Spinal cord (tissue), 10 donors: ENCODE measurements around the gene SMCO3. TPM values are rescaled to one million over a fixed set of nuclear protein-coding genes. Genes with fewer than 3 reads are reported as not detected.

Experiments used
- DNase-seq, 6 donors: peaks; one replicate each; pipeline versions ENCODE4 v3.0.0 to v3.0.0-alpha.2; 2013 to 2015; ENCODE audit warnings: low spot score in 6 of 6, low read depth in 4 of 6
- H3K27ac ChIP-seq: one replicate; pipeline ENCODE4 v1.5.1; 2013; ENCODE audit warnings: low read depth, low read length, control low read depth
- H3K27me3 ChIP-seq: one replicate; pipeline ENCODE4 v1.6.1; 2013; ENCODE audit warnings: low read length; ENCODE audit not compliant: control insufficient read depth, insufficient read depth
- H3K36me3 ChIP-seq: one replicate; pipeline ENCODE4 v1.6.1; 2013; ENCODE audit warnings: low read length; ENCODE audit not compliant: control insufficient read depth, insufficient read depth
- H3K4me1 ChIP-seq: one replicate; pipeline ENCODE4 v1.6.1; 2013; ENCODE audit warnings: low read length; ENCODE audit not compliant: control insufficient read depth, insufficient read depth
- H3K4me3 ChIP-seq: one replicate; pipeline ENCODE4 v1.5.1; 2013; ENCODE audit warnings: low read depth, low read length, control low read depth
- H3K9me3 ChIP-seq: one replicate; pipeline ENCODE4 v1.6.1; 2013; ENCODE audit warnings: low read length; ENCODE audit not compliant: control insufficient read depth, insufficient read depth
- WGBS: methylation state at CpG from one replicate; pipeline ENCODE4 v1.1.5; 2013; ENCODE audit warnings: missing lambda C conversion rate; ENCODE audit not compliant: insufficient coverage; 5-methylcytosine and 5-hydroxymethylcytosine counted together
- polyA plus RNA-seq, 2 donors: library from polyadenylated mRNA; unstranded; fragments of 120-200 nt; gene quantifications; one replicate each; pipeline ENCODE4 v1.2.1, GENCODE V29; 2013; ENCODE audit not compliant: insufficient read length in 2 of 2
- total RNA-seq, 2 donors: library from RNA; depleted of rRNA in 1 of 2; stranded (reverse); fragments of 120-200 nt in 1 of 2; fragments of >200 nt in 1 of 2; gene quantifications; one replicate each; pipeline versions ENCODE4 v1.2.3 to v1.2.4, GENCODE V29; 2013 to 2014
- donor health status: healthy.

SMCO3 gene
- total and polyA plus RNA-seq, 4 donors, result 0.44 to 7.4 (median 3.1) TPM

- no peaks in the 10 kb centered on the region for H3K9me3 ChIP-seq
- WGBS, result 60% methylated on average over 1 of the region's 3 CpGs
- H3K36me3 ChIP-seq, result no peaks in the 10 kb centered on the region
- DNase-seq, result no peak
- H3K4me3 ChIP-seq, result no peak overlapping the region
- H3K27me3 ChIP-seq, result no peaks in the 10 kb centered on the region
- no peaks in the 10 kb centered on the region for H3K4me1 ChIP-seq
- no peak overlapping the region for H3K27ac ChIP-seq
Measured at GRCh38 chr12:14846042-14846587, 32.1 kb upstream of the SMCO3 start.

DNA sequence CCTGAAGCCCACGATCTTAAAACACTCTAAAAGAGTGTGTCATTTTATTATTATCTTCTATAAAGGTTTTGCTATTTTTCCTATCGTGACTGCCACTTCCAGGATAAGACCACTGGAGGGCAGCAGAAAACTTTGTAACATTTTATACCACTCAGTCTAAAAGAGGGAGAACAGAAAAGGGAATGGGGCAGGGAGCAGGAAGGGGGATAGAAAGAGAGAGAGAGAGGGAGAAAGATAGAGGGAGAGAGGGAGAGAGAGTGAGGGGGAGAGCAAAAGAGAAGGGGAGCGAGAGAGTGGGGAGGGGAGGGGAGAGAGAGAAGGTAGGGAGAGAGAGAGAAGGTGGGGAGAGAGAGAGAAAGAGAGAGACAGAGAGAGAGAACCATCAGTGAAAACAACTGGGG is 31.4 kb upstream of the SMCO3 start:
- 20% methylated on average over 1 of the region's 3 CpGs for WGBS
- Histone ChIP-seq H3K36me3 (no peaks in the 10 kb centered on the region), H3K9me3 (no peaks in the 10 kb centered on the region), H3K27me3 (no peaks in the 10 kb centered on the region), H3K27ac (no peak overlapping the region), H3K4me3 (no peak overlapping the region), H3K4me1 (no peaks in the 10 kb centered on the region)
- DNase-seq, result peak in 5 of 6 donors; percentile 33 to 92 (median 54)

DNA sequence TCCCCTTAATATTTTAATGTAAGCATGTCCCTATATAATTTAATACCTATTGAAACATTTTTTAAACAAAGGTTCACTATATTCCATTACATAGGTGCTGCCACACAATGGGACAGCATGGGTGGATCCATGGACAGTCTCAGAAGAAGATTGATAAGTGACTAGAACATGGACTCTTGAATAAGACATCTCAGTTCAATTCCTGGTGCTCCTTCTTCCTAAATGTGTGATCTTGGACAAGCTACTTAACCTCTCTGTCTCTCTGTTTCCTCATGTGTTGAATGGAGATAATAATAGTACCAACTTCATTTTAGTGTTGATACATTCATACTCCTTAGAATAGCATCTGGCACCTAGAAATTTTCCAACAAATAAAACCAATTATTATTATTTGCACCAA is 30.4 kb upstream of the SMCO3 start:
- Histone ChIP-seq H3K36me3 (no peaks in the 10 kb centered on the region), H3K9me3 (no peaks in the 10 kb centered on the region), H3K4me3 (no peak overlapping the region), H3K27ac (no peak overlapping the region), H3K27me3 (no peaks in the 10 kb centered on the region), H3K4me1 (no peaks in the 10 kb centered on the region)
- no peak for DNase-seq

DNA sequence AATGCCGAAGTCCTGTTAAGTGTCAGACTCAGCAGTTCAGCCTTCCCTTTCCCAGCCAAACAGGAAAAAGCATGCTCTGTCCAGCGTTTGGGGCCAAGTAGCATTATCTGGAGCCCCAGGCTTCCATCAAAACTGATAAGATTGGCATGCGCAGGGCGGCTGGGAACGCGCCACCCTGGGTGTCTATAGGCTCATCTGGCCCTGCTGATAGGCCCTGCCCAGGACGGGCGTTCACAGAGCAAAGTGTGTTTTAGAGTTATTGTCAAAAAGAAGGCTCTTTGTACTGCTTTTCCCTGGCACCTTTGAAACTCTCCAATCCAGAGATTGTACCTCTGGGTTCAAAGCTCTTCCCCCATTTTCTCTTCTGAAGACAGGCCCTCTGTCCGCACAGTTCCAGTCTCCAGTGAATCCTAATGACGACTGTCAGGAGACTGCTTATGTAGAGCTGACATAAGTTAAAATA is 29.5 kb upstream of the SMCO3 start, which contains the start of gene ART4:
Gene ART4, minus strand, starts transcription at position 102 of the 463 bp plus-strand sequence. CDS start 413 bp downstream, outside the sequence.
- H3K27ac ChIP-seq, result no peak within 1 kb of the TSS
- 86% methylated on average over 7 of the region's 10 CpGs for WGBS
- H3K27me3 ChIP-seq, result no peaks in the 10 kb centered on the region
- no peaks in the 10 kb centered on the region for H3K9me3 ChIP-seq
- no peak within 1 kb of the TSS for H3K4me3 ChIP-seq
- no peaks in the 10 kb centered on the region for H3K36me3 ChIP-seq
- DNase-seq, result no peak
- no peaks in the 10 kb centered on the region for H3K4me1 ChIP-seq

- Histone ChIP-seq H3K27ac (no peak overlapping the region), H3K4me3 (no peak overlapping the region), H3K9me3 (no peaks in the 10 kb centered on the region), H3K27me3 (no peaks in the 10 kb centered on the region), H3K36me3 (no peaks in the 10 kb centered on the region), H3K4me1 (no peaks in the 10 kb centered on the region)
- DNase-seq, result no peak
- WGBS, result no CpG with 5 or more reads among the region's 3 CpGs
Measured at GRCh38 chr12:14842315-14842714, 28.3 kb upstream of the SMCO3 start.

- H3K4me1 ChIP-seq, result no peaks in the 10 kb centered on the region
- H3K27me3 ChIP-seq, result no peaks in the 10 kb centered on the region
Measured at GRCh38 chr12:14841761-14842160, 27.8 kb upstream of the SMCO3 start.

GRCh38 chr12:14840616-14841015 is 26.6 kb upstream of the SMCO3 start:
- no peaks in the 10 kb centered on the region for H3K9me3 ChIP-seq
- DNase-seq, result no peak
- 100% methylated on average over 1 of the region's 4 CpGs for WGBS
- no peaks in the 10 kb centered on the region for H3K27me3 ChIP-seq
- H3K27ac ChIP-seq, result no peak overlapping the region
- H3K4me3 ChIP-seq, result no peak overlapping the region
- no peaks in the 10 kb centered on the region for H3K36me3 ChIP-seq
- no peaks in the 10 kb centered on the region for H3K4me1 ChIP-seq

More at GRCh38 chr12:14841761-14842160, 27.8 kb upstream of the SMCO3 start:
- Histone ChIP-seq H3K4me3 (no peak overlapping the region), H3K9me3 (no peaks in the 10 kb centered on the region), H3K36me3 (no peaks in the 10 kb centered on the region), H3K27ac (no peak overlapping the region)
- no peak for DNase-seq
- WGBS, result 95% methylated on average over 2 of the region's 3 CpGs

- H3K27me3 ChIP-seq, result no peaks in the 10 kb centered on the region
- no CpG with 5 or more reads among the region's 1 CpG for WGBS
- no peaks in the 10 kb centered on the region for H3K36me3 ChIP-seq
- H3K4me1 ChIP-seq, result no peaks in the 10 kb centered on the region
- no peak overlapping the region for H3K27ac ChIP-seq
- H3K9me3 ChIP-seq, result no peaks in the 10 kb centered on the region
- DNase-seq, result no peak
- H3K4me3 ChIP-seq, result no peak overlapping the region
Measured at GRCh38 chr12:14839262-14839661, 25.3 kb upstream of the SMCO3 start.

DNA sequence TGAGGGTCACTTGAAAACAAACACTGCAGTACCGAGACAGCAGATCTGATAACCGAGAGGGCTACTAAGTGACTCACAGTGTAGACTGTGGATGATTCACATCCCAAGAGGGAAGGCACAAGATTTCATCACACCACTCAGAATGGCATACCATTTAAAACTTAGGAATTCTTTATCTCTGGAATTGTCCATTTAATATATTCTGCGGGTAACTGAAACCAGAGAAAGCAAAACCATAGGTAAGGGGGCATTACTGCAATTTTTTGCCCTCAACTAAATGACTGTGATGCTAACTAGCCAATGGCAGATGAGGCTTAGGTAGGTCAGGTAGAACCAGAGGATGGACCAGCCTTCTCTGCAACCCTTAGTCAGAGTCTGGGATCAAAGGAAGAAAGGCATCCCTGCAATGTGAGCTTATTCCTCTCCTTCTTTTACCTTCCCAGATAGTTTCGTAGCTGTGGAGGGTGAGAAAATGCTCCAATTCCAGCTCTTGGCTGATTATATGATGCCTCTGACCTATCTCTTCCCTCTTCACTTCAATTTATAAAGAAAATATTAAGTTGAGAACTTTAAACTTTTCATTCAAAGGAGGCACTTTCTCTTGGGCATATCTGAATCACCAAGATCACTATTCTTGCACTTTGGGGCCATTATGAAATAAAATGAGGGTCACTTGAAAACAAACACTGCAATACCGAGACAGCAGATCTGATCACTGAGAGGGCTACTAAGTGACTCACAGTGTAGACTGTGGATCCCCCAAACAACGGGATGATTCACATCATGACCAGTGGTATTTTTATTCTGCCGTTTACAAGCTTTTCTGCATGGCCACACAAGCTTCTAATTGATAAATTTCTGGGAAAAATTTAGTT is 22.6 kb upstream of the SMCO3 start:
- no peaks in the 10 kb centered on the region for H3K4me1 ChIP-seq
- H3K36me3 ChIP-seq, result no peaks in the 10 kb centered on the region
- 92% methylated on average over 5 of the region's 7 CpGs for whole genome bisulfite sequencing
- no peak overlapping the region for H3K4me3 ChIP-seq
- no peaks in the 10 kb centered on the region for H3K27me3 ChIP-seq
- H3K9me3 ChIP-seq, result no peaks in the 10 kb centered on the region
- no peak overlapping the region for H3K27ac ChIP-seq
- no peak for DNase-seq

DNA sequence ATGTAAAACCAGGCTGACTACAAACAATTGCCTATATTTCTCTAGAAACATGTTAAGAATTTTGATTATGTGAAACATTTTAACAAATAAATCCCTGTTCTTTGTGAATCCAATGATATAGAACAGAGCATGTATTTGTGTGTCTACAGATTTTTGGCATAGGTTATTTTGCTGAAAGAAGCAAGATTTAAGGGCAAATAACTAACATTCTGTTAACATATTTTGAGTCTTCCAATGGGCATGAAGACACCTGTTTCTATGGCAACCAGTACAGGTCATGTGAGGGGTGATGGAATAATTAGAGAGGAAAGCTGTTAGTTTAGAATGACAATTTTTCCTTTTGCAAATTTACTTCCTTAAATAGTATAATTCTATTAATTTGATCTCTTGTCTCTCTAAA is 20.5 kb upstream of the SMCO3 start:
- Histone ChIP-seq H3K4me1 (no peaks in the 10 kb centered on the region), H3K36me3 (no peaks in the 10 kb centered on the region), H3K4me3 (no peak overlapping the region), H3K27me3 (no peaks in the 10 kb centered on the region), H3K9me3 (no peaks in the 10 kb centered on the region), H3K27ac (peak overlapping the region; percentile 41)
- DNase-seq, result peak in 2 of 6 donors; percentile 58
